ENCODE measurements around the gene CASR.

DNA sequence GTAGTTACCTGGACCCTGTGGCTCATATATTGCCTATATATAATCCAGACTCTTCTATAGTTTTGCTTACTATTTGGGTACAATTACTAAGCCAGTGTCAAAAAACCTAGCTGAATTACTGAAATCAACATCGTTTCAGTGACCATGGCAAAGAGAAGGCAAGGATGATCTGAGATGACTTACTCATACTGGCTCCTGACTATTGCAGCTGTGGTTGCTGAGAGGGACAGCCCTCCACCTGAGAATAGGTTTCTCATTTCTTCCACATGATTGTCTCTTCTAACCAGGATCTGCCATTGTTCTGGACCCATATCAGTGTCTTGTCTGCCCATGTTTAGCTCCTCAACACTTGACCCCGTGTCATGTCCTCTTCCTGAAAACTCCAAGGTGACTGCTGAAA lies 30.2 kb downstream of the CASR start:
- TF ChIP-seq, protein P1, sequence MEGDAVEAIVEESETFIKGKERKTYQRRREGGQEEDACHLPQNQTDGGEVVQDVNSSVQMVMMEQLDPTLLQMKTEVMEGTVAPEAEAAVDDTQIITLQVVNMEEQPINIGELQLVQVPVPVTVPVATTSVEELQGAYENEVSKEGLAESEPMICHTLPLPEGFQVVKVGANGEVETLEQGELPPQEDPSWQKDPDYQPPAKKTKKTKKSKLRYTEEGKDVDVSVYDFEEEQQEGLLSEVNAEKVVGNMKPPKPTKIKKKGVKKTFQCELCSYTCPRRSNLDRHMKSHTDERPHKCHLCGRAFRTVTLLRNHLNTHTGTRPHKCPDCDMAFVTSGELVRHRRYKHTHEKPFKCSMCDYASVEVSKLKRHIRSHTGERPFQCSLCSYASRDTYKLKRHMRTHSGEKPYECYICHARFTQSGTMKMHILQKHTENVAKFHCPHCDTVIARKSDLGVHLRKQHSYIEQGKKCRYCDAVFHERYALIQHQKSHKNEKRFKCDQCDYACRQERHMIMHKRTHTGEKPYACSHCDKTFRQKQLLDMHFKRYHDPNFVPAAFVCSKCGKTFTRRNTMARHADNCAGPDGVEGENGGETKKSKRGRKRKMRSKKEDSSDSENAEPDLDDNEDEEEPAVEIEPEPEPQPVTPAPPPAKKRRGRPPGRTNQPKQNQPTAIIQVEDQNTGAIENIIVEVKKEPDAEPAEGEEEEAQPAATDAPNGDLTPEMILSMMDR (IDR thresholded peaks at IDR 0.05 in 4 of 5, conservative IDR thresholded peaks at IDR 0.05 in 1 of 5) = no peak
- TF ChIP-seq POLR2A (IDR thresholded peaks at IDR 0.05) = no peak
